Small intestine (tissue), 7 donors: ENCODE data around the gene C15orf40. TPM values are rescaled to one million over a fixed set of nuclear protein-coding genes. Genes with fewer than 3 reads are reported as not detected.

Experiments
- DNase-seq, 2 donors: peaks; one replicate each; pipeline versions ENCODE4 v3.0.0 to v3.0.0-alpha.2; 2013
- FAIRE-seq: peaks from 2 replicates; lab custom pipeline; 2012; peaks lifted over from hg19 to GRCh38; lab: Jason Lieb, UNC
- H3K27ac ChIP-seq, 3 donors: one replicate each; pipeline ENCODE4 v1.5.1; 2013; ENCODE audit warnings: low read length in 2 of 3, mild to moderate bottlenecking in 2 of 3, control low read depth in 1 of 3, inconsistent platforms in 1 of 3, low read depth in 1 of 3, moderate library complexity in 1 of 3
- H3K27me3 ChIP-seq, 3 donors: one replicate each; pipeline ENCODE4 v1.6.1; 2013; ENCODE audit warnings: low read length in 3 of 3, inconsistent platforms in 1 of 3; ENCODE audit not compliant: control insufficient read depth in 3 of 3, insufficient read depth in 3 of 3
- H3K36me3 ChIP-seq, 3 donors: one replicate each; pipeline ENCODE4 v1.6.1; 2013; ENCODE audit warnings: low read length in 3 of 3, inconsistent platforms in 1 of 3, low read depth in 1 of 3, mild to moderate bottlenecking in 1 of 3, moderate library complexity in 1 of 3; ENCODE audit not compliant: control insufficient read depth in 3 of 3, insufficient read depth in 2 of 3
- H3K4me1 ChIP-seq, 3 donors: one replicate each; pipeline ENCODE4 v1.6.1; 2013; ENCODE audit warnings: low read length in 2 of 3, inconsistent platforms in 1 of 3, low read depth in 1 of 3, mild to moderate bottlenecking in 1 of 3, moderate library complexity in 1 of 3; ENCODE audit not compliant: control insufficient read depth in 3 of 3, insufficient read depth in 2 of 3
- H3K4me3 ChIP-seq, 3 donors: one replicate each; pipeline ENCODE4 v1.5.1; 2013; ENCODE audit warnings: low read length in 3 of 3, control low read depth in 1 of 3, inconsistent platforms in 1 of 3, low read depth in 1 of 3, mild to moderate bottlenecking in 1 of 3, moderate library complexity in 1 of 3
- H3K9me3 ChIP-seq, 2 donors: one replicate each; pipeline ENCODE4 v1.6.1; 2013; ENCODE audit warnings: low read depth in 1 of 2, low read length in 1 of 2; ENCODE audit not compliant: control insufficient read depth in 2 of 2, insufficient read depth in 1 of 2
- WGBS, 3 donors: extraction: QIAGEN DNeasy Blood & Tissue Kit; methylation state at CpG; one replicate each; pipeline ENCODE4 v1.1.7; 2013; 5-methylcytosine and 5-hydroxymethylcytosine counted together
- polyA plus RNA-seq, 4 donors: library from polyadenylated mRNA; stranded (reverse) in 3 of 4; unstranded in 1 of 4; fragments of 200-250 nt in 3 of 4; fragments of 120-200 nt in 1 of 4; gene quantifications; one replicate each; pipeline versions ENCODE4 v1.2.1 to v1.2.3, GENCODE V29; 2013
- donor health status: healthy with polysubstance abuse.
- donor health status: control.
- donor health status: control.
- donor health status: Bipolar disorder and iron deficiency.
- donor health status: healthy.

Gene C15orf40
- polyA plus RNA-seq, 4 donors, result 21.8 to 53.5 (median 32.8) TPM

GRCh38 chr15:82970696-82971095 is 40.7 kb downstream of the C15orf40 start:
- no peaks in the 10 kb centered on the region for H3K36me3 ChIP-seq
- 40 to 69% (median 56%) methylated on average over 1 of the region's 1 CpG for WGBS, 3 donors
- no peaks in the 10 kb centered on the region for H3K4me1 ChIP-seq
- H3K4me3 ChIP-seq, result no peak overlapping the region
- no peaks in the 10 kb centered on the region for H3K27me3 ChIP-seq
- no peaks in the 10 kb centered on the region for H3K9me3 ChIP-seq
- H3K27ac ChIP-seq, result no peak overlapping the region
- FAIRE-seq (no peak), DNase-seq (no peak)

- H3K36me3 ChIP-seq, result no peaks in the 10 kb centered on the region
- no peaks in the 10 kb centered on the region for H3K27me3 ChIP-seq
- no peaks in the 10 kb centered on the region for H3K9me3 ChIP-seq
- no peaks in the 10 kb centered on the region for H3K4me1 ChIP-seq
- FAIRE-seq (no peak), DNase-seq (no peak)
- no peak overlapping the region for H3K4me3 ChIP-seq
- WGBS, 3 donors, result 36 to 49% (median 43%) methylated on average over 3 of the region's 3 CpGs
- no peak overlapping the region for H3K27ac ChIP-seq
These were observed 41.3 kb downstream of the C15orf40 start for GRCh38 chr15:82970078-82970686.

DNA sequence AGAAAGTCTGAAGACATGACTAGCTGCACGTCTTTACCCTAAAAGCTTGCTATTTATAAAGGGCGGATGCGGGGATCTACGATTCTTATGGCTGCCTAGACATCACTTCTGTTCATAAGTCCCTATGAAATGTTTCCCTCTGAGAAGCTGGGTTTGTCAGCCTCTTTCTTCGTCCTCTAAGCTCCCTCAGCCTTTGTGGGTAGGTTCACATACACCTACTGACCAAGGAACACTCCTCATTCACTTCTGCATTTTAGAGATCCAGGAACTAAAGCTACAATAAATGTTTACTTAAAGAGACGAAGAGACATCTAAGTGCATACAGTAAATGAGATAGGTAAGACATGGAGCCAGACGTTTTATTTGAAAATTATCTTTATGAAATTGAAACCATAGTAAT is 42.1 kb downstream of the C15orf40 start:
- Histone ChIP-seq H3K4me1 (no peaks in the 10 kb centered on the region), H3K9me3 (no peaks in the 10 kb centered on the region), H3K4me3 (no peak overlapping the region), H3K27ac (no peak overlapping the region), H3K36me3 (no peaks in the 10 kb centered on the region), H3K27me3 (no peaks in the 10 kb centered on the region)
- 72 to 79% (median 75%) methylated on average over 7 of the region's 7 CpGs for WGBS, 3 donors
- FAIRE-seq (no peak), DNase-seq (no peak)

DNA sequence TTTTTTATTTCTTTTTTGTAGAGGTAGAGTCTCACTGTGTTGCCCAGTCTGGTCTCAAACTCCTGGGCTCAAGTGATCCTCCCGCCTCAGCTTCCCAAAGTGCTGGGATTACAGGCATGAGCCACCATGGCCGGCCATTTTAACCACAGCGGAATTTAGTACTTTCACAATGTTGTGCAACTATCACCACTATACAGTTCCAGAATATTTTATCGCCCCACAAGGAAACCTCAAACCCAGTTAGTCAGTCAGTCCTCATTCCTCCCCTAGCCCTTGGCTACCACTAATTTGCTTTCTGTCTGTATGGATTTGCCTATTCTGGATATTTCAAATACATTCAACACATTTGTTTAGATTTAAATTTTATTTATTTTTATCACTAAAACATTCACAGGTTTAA is 43.4 kb downstream of the C15orf40 start:
- 87 to 92% (median 90%) methylated on average over 4 of the region's 4 CpGs for WGBS, 3 donors
- FAIRE-seq (no peak), DNase-seq (no peak)
- no peak overlapping the region for H3K27ac ChIP-seq
- H3K27me3 ChIP-seq, result no peaks in the 10 kb centered on the region
- H3K4me3 ChIP-seq, result no peak overlapping the region
- H3K36me3 ChIP-seq, result no peaks in the 10 kb centered on the region
- H3K4me1 ChIP-seq, result no peaks in the 10 kb centered on the region
- no peaks in the 10 kb centered on the region for H3K9me3 ChIP-seq

- WGBS, 3 donors, result 59 to 74% (median 65%) methylated on average over 4 of the region's 4 CpGs
- Histone ChIP-seq H3K27me3 (no peaks in the 10 kb centered on the region), H3K4me1 (no peaks in the 10 kb centered on the region), H3K27ac (no peak overlapping the region), H3K9me3 (no peaks in the 10 kb centered on the region), H3K4me3 (no peak overlapping the region), H3K36me3 (no peaks in the 10 kb centered on the region)
- FAIRE-seq, result no peak
- DNase-seq, result no peak
These were observed 44.8 kb downstream of the C15orf40 start for GRCh38 chr15:82966671-82967071.

DNA sequence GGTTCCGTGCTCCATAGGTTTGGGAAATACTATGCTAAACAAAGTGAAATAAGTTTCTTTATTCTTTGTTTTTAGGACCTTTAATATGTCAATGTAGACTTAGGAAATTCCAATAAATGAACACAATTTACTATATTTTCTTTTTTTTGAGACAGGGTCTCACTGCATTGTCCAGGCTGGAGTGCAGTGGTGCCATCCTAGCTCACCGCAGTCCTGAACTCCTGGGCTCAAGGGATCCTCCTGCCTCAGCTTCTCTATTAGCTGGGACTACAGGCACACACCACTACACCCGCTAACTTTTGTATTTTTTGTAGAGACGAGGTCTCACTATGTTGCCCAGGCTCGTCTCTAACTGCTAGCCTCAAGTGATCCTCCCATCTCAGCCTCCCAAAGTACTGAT is 46.5 kb downstream of the C15orf40 start:
- WGBS, 3 donors, result 94 to 98% (median 95%) methylated on average over 5 of the region's 5 CpGs
- FAIRE-seq (no peak), DNase-seq (no peak)
- no peaks in the 10 kb centered on the region for H3K36me3 ChIP-seq
- no peak overlapping the region for H3K4me3 ChIP-seq
- H3K9me3 ChIP-seq, result no peaks in the 10 kb centered on the region
- H3K4me1 ChIP-seq, result no peaks in the 10 kb centered on the region
- no peak overlapping the region for H3K27ac ChIP-seq
- no peaks in the 10 kb centered on the region for H3K27me3 ChIP-seq

- DNase-seq (no peak), FAIRE-seq (no peak)
- no peak overlapping the region for H3K27ac ChIP-seq
- WGBS, 3 donors, result 89 to 94% (median 90%) methylated on average over 7 of the region's 7 CpGs
- H3K27me3 ChIP-seq, result no peaks in the 10 kb centered on the region
- H3K4me1 ChIP-seq, result no peaks in the 10 kb centered on the region
- no peaks in the 10 kb centered on the region for H3K9me3 ChIP-seq
- H3K4me3 ChIP-seq, result no peak overlapping the region
- no peaks in the 10 kb centered on the region for H3K36me3 ChIP-seq
These were observed 47.7 kb downstream of the C15orf40 start for GRCh38 chr15:82963471-82964341.

DNA sequence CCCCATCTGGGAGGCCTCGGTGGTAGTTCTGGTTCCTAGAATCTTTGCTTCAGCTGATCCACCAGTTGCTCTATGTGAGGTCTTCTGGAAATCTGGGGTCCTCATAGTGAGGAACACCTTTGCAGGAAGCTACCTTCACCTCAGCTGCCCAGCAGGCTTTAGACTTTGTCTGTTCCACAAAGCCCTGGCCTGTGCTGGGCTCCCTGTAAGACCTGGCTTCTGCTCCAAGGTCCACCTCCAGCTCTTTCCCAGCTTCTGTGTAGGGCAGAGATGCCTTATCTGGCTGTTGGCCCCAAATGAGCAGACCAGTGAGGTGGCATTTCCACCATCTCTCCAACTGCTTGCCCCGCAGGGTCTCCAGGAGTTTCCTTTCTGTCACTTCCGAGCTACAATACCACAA is 50.7 kb downstream of the C15orf40 start:
- no peak overlapping the region for H3K4me3 ChIP-seq
- 88 to 89% (median 89%) methylated on average over 3 of the region's 3 CpGs for WGBS, 3 donors
- FAIRE-seq, result no peak
- DNase-seq, result no peak
- no peaks in the 10 kb centered on the region for H3K9me3 ChIP-seq
- H3K27me3 ChIP-seq, result no peaks in the 10 kb centered on the region
- H3K27ac ChIP-seq, result no peak overlapping the region
- H3K36me3 ChIP-seq, result no peaks in the 10 kb centered on the region
- H3K4me1 ChIP-seq, result no peaks in the 10 kb centered on the region
